ENCODE results near the gene KMT2A.
A peak's percentile ranks its signal among the peaks of the same experiment; 100 is the strongest.

DNA sequence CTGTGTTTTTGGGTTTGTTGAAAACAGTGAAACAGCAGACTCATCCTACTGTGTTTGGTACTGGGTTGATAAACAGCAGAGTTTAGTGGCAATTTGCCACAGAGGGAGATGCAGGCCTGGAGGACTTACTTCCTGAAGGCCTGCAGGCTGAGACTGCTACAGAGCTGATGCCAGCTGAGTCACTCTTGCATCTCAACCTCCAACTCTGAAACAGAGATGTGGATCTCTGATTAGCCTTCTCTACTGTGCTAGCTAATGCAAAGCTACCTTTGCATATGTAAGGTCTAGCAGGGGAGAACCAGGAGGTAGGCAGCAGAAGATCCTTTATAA, 20.6 kb upstream of the KMT2A start:
- TF ChIP-seq POLR2AphosphoS5 (IDR thresholded peaks at IDR 0.05; ENCODE audit: insufficient read depth, low read depth, low read length) (peak; percentile 57), POLR2A (IDR thresholded peaks at IDR 0.05; ENCODE audit: low read depth, low read length) (no peak)
- TF ChIP-seq, protein P1, sequence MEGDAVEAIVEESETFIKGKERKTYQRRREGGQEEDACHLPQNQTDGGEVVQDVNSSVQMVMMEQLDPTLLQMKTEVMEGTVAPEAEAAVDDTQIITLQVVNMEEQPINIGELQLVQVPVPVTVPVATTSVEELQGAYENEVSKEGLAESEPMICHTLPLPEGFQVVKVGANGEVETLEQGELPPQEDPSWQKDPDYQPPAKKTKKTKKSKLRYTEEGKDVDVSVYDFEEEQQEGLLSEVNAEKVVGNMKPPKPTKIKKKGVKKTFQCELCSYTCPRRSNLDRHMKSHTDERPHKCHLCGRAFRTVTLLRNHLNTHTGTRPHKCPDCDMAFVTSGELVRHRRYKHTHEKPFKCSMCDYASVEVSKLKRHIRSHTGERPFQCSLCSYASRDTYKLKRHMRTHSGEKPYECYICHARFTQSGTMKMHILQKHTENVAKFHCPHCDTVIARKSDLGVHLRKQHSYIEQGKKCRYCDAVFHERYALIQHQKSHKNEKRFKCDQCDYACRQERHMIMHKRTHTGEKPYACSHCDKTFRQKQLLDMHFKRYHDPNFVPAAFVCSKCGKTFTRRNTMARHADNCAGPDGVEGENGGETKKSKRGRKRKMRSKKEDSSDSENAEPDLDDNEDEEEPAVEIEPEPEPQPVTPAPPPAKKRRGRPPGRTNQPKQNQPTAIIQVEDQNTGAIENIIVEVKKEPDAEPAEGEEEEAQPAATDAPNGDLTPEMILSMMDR (IDR thresholded peaks at IDR 0.05; ENCODE audit: extremely low read depth in 1 of 2, insufficient read depth in 1 of 2, low read depth in 1 of 2, low read length in 2 of 2): no peak
